CD4-positive, alpha-beta memory T cell (primary cell): ENCODE data around the gene UROS. TPM values are rescaled to one million over a fixed set of nuclear protein-coding genes. Genes with fewer than 3 reads are reported as not detected.

ENCODE experiments used
- CTCF ChIA-PET: fragments of 350-600 bp; sonication (Branson Sonifier 250); formaldehyde crosslinking; loops from one replicate; lab custom pipeline; 2021; ENCODE audit warnings: inconsistent platforms; ENCODE audit not compliant: partially characterized antibody; lab: Charles Lee
- POLR2A ChIA-PET: fragments of 350-600 bp; sonication (Branson Sonifier 250); formaldehyde crosslinking; loops from one replicate; lab custom pipeline; 2021; ENCODE audit not compliant: partially characterized antibody; lab: Charles Lee
- DNase-seq, 5 donors: peaks; one replicate each; pipeline versions ENCODE4 v3.0.0 to v3.0.0-alpha.2; 2020 to 2022; ENCODE audit warnings: mixed read lengths in 1 of 5
- H3K27ac ChIP-seq: one replicate; pipeline ENCODE4 v1.7.0; 2013; ENCODE audit warnings: low read depth, low read length
- H3K27me3 ChIP-seq: 2 replicates; pipeline ENCODE4 v1.7.0; 2013; ENCODE audit warnings: mild to moderate bottlenecking, low read length, moderate library complexity; ENCODE audit not compliant: insufficient read depth
- H3K36me3 ChIP-seq: 2 replicates; pipeline ENCODE4 v1.7.0; 2013; ENCODE audit warnings: mild to moderate bottlenecking, low read length, moderate library complexity; ENCODE audit not compliant: insufficient read depth
- H3K4me1 ChIP-seq: 2 replicates; pipeline ENCODE4 v1.7.0; 2013; ENCODE audit warnings: mild to moderate bottlenecking, low read length, moderate library complexity; ENCODE audit not compliant: insufficient read depth
- H3K4me3 ChIP-seq, 2 donors: one replicate each; pipeline ENCODE4 v1.7.0; 2013; ENCODE audit warnings: low read length in 2 of 2, mild to moderate bottlenecking in 1 of 2
- H3K9me3 ChIP-seq, 2 donors: one replicate each; pipeline ENCODE4 v1.7.0; 2013; ENCODE audit warnings: low read length in 2 of 2, control low read depth in 1 of 2; ENCODE audit not compliant: control insufficient read depth in 1 of 2
- H3K27ac Mint-ChIP-seq, 7 donors: one replicate each; pipeline ENCODE4 v1.8.0; 2020 to 2021; ENCODE audit warnings: mixed read lengths in 7 of 7, mild to moderate bottlenecking in 6 of 7, inconsistent platforms in 3 of 7, moderate library complexity in 3 of 7
- H3K27me3 Mint-ChIP-seq, 2 donors: one replicate each; pipeline ENCODE4 v1.8.0; 2020 to 2021; ENCODE audit warnings: mixed read lengths in 2 of 2
- H3K36me3 Mint-ChIP-seq, 2 donors: one replicate each; pipeline ENCODE4 v1.8.0; 2020 to 2021; ENCODE audit warnings: mixed read lengths in 2 of 2, inconsistent platforms in 1 of 2, mild to moderate bottlenecking in 1 of 2
- H3K4me1 Mint-ChIP-seq, 4 donors: one replicate each; pipeline ENCODE4 v1.8.0; 2020 to 2021; ENCODE audit warnings: mixed read lengths in 4 of 4, mild to moderate bottlenecking in 1 of 4
- H3K4me3 Mint-ChIP-seq, 8 donors: one replicate each; pipeline ENCODE4 v1.8.0; 2020 to 2021; ENCODE audit warnings: mixed read lengths in 8 of 8, mild to moderate bottlenecking in 7 of 8, moderate library complexity in 6 of 8, inconsistent platforms in 3 of 8
- H3K9me3 Mint-ChIP-seq, 8 donors: one replicate each; pipeline ENCODE4 v1.8.0; 2020 to 2021; ENCODE audit warnings: mixed read lengths in 8 of 8, mild to moderate bottlenecking in 5 of 8, inconsistent platforms in 3 of 8, moderate library complexity in 1 of 8
- intact Hi-C: fragments of 100-400 bp; cut with micrococcal nuclease; formaldehyde crosslinking; loops from one replicate; pipeline ENCODE4 v1.15.1; 2023
- polyA plus RNA-seq, 2 donors: library from polyadenylated mRNA; unstranded; fragments of 300-500 nt; fragmentation: Illumina TruSeq; gene quantifications; one replicate each; pipeline ENCODE4 v1.2.3, GENCODE V29; 2021
- total RNA-seq, 2 experiments: library from RNA; stranded (reverse); gene quantifications; one replicate each; pipeline ENCODE4 v1.2.3, GENCODE V29; 2021

The UROS gene
- total and polyA plus RNA-seq, 4 experiments from 2014 or later: 38.8 to 69.8 (median 48.6) TPM

DNA sequence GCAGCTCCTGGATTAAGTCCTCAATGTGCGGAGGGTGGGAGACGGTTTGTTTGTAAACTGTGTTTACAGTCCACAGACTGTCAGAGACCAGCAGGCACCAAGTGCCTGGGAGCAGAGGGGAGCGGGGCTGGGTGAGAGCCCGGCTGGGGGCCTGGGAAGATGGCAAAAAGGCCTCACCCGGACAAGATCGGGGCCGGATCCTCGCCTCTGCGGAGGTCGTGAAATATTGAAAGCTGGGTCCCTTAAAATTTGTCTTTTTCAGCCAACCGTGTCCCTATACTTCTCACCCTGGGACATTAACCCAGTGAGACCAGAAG is 50.2 kb downstream of the UROS start:
- intact Hi-C loops: no loop called here
- Mint-ChIP-seq H3K4me1 (no peaks in the 10 kb centered on the region), H3K4me3 (no peak overlapping the region), H3K36me3 (peaks cover 10 to 13% of the 10 kb centered on the region in 2 donors), H3K27ac (peak overlapping the region in 1 of 7 donors; percentile 8), H3K9me3 (peaks cover 0 to 3% (median 0%) of the 10 kb centered on the region in 8 donors), H3K27me3 (peaks cover 0 to 3% of the 10 kb centered on the region in 2 donors)
- Histone ChIP-seq H3K4me1 (no peaks in the 10 kb centered on the region), H3K36me3 (no peaks in the 10 kb centered on the region), H3K9me3 (no peaks in the 10 kb centered on the region), H3K27ac (no peak overlapping the region), H3K4me3 (no peak overlapping the region), H3K27me3 (no peaks in the 10 kb centered on the region)
- CTCF ChIA-PET: no interaction called here
- POLR2A ChIA-PET: no interaction called here
- no peak for DNase-seq

GRCh38 chr10:125772112-125772863 is 50.8 kb downstream of the UROS start:
- peaks cover 0 to 3% (median 0%) of the 10 kb centered on the region in 8 donors for H3K9me3 Mint-ChIP-seq
- no peak overlapping the region for H3K4me3 Mint-ChIP-seq
- no peaks in the 10 kb centered on the region for H3K9me3 ChIP-seq
- POLR2A ChIA-PET: no interaction called here
- no peaks in the 10 kb centered on the region for H3K4me1 ChIP-seq
- CTCF ChIA-PET: no interaction called here
- H3K27me3 ChIP-seq: no peaks in the 10 kb centered on the region
- H3K36me3 ChIP-seq: no peaks in the 10 kb centered on the region
- no peak overlapping the region for H3K27ac ChIP-seq
- no peak overlapping the region for H3K27ac Mint-ChIP-seq
- peaks cover 10 to 17% of the 10 kb centered on the region in 2 donors for H3K36me3 Mint-ChIP-seq
- H3K4me1 Mint-ChIP-seq: no peaks in the 10 kb centered on the region
- peaks cover 0 to 3% of the 10 kb centered on the region in 2 donors for H3K27me3 Mint-ChIP-seq
- intact Hi-C loops: no loop called here
- no peak for DNase-seq
- no peak overlapping the region for H3K4me3 ChIP-seq

DNA sequence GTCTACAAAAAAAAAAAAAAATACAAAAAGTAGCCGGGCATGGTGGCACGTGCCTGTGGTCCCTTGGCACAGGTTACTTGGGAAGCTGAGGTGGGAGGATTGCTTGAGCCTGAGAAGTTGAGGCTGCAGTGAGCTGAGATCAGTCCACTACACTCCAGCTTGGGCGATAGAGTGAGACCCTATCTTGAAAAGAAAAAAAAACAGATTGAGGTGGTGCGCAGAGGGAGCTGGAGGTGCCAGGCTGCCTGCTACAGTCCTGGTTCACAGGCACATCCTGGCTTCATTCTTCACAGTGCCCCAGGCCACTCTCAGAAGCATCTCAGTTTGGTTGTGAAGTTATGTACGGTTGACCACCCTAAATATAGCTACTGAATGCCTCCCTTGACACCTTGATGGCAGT is 52.2 kb downstream of the UROS start:
- peaks cover 15 to 27% of the 10 kb centered on the region in 2 donors for H3K36me3 Mint-ChIP-seq
- Histone ChIP-seq H3K27ac (no peak overlapping the region), H3K9me3 (no peaks in the 10 kb centered on the region), H3K27me3 (no peaks in the 10 kb centered on the region), H3K4me3 (no peak overlapping the region), H3K4me1 (no peaks in the 10 kb centered on the region), H3K36me3 (no peaks in the 10 kb centered on the region)
- ChIA-PET CTCF (no interaction called here), POLR2A (no interaction called here)
- peaks cover 0 to 3% of the 10 kb centered on the region in 2 donors for H3K27me3 Mint-ChIP-seq
- H3K4me3 Mint-ChIP-seq: no peak overlapping the region
- no peak overlapping the region for H3K27ac Mint-ChIP-seq
- intact Hi-C loops: no loop called here
- no peaks in the 10 kb centered on the region for H3K4me1 Mint-ChIP-seq
- peaks cover 0 to 3% (median 0%) of the 10 kb centered on the region in 8 donors for H3K9me3 Mint-ChIP-seq
- DNase-seq: no peak

DNA sequence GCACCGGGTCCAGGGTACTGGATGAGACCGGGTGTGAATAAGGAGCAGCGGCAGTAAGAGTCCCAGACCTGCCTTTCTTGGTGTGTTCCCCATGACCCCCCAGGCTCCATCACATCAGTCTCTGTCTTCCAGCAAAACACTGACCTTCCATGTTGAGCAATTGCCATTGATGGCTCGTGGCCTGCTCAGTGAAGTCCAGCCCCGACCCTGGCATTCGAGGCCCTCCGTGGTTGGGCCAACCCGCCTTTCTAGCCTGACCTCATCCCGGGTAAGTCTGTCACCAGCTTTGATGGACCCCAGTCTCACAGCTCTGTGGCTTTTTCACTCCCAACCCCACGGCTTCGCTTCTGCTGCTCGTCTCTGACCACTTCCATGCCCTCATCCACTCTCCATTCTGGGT is 53.9 kb downstream of the UROS start:
- H3K4me1 Mint-ChIP-seq: no peaks in the 10 kb centered on the region
- POLR2A ChIA-PET: no interaction called here
- no peak overlapping the region for H3K4me3 ChIP-seq
- H3K27ac ChIP-seq: no peak overlapping the region
- no peak overlapping the region for H3K4me3 Mint-ChIP-seq
- peak overlapping the region in 1 of 7 donors; percentile 43 for H3K27ac Mint-ChIP-seq
- CTCF ChIA-PET: no interaction called here
- no peaks in the 10 kb centered on the region for H3K9me3 Mint-ChIP-seq
- no peak for DNase-seq
- no peaks in the 10 kb centered on the region for H3K27me3 ChIP-seq
- peaks cover 27 to 41% of the 10 kb centered on the region in 2 donors for H3K36me3 Mint-ChIP-seq
- intact Hi-C loops: no loop called here
- no peaks in the 10 kb centered on the region for H3K9me3 ChIP-seq
- H3K36me3 ChIP-seq: peaks cover 9% of the 10 kb centered on the region
- H3K27me3 Mint-ChIP-seq: no peaks in the 10 kb centered on the region
- no peaks in the 10 kb centered on the region for H3K4me1 ChIP-seq

DNA sequence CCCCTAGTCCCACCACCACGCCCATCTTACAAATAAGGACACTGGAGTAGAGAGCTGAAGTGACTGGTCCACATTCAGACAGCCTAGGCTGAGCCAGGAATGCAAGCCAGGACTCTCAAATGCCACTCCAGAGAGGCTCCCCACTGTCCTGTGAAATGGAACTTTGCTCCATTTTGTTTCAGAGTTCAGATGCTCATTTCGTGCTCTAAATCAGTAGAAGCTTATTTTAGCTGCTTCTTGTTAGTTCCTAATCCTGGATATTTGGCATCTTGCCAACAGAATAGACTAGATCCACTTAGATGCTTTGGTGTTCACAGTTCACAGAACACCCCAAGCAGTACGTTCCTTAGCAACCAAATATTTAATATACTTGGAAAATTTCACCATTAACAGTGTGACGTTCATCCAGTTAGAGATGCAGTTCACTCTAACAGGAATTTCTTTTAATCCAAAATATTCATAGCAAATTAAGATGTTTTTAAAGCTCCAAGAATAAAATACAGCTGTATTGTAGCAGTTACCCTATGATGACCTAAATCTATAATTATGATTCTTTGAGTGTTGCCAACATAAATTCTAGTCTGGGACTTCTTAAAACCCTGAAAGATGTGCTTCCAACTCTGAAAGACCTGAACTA is 54.7 kb downstream of the UROS start:
- Mint-ChIP-seq H3K27ac (no peak overlapping the region), H3K4me1 (no peaks in the 10 kb centered on the region), H3K27me3 (no peaks in the 10 kb centered on the region), H3K36me3 (peaks cover 30 to 48% of the 10 kb centered on the region in 2 donors), H3K4me3 (no peak overlapping the region), H3K9me3 (no peaks in the 10 kb centered on the region)
- Histone ChIP-seq H3K4me3 (no peak overlapping the region), H3K27ac (no peak overlapping the region), H3K27me3 (no peaks in the 10 kb centered on the region), H3K36me3 (peaks cover 15% of the 10 kb centered on the region), H3K9me3 (no peaks in the 10 kb centered on the region), H3K4me1 (no peaks in the 10 kb centered on the region)
- DNase-seq: no peak
- ChIA-PET POLR2A (no interaction called here), CTCF (no interaction called here)
- intact Hi-C loops: no loop called here

DNA sequence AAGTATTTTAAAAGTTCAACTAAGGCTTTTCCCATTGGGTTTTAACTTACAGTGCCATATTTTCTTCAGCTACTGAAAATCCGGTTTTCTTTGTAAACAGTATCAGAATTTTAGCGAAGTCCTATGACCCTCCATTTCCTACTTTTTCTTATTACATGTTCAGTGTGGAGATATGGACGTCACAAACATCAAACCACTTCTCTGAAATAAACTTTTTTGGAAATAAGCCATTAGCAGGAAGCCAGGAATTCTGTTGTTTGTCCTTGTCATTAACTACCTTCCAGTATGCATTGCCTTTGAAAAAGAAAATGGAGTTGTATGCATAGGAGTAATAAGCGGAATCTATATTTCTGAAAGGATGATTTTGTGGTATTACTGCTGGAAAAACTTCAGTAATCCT is 56.5 kb downstream of the UROS start:
- intact Hi-C loops: no loop called here
- Histone ChIP-seq H3K4me1 (no peaks in the 10 kb centered on the region), H3K27me3 (no peaks in the 10 kb centered on the region), H3K36me3 (peaks cover 23% of the 10 kb centered on the region), H3K4me3 (no peak overlapping the region), H3K27ac (no peak overlapping the region), H3K9me3 (no peaks in the 10 kb centered on the region)
- Mint-ChIP-seq H3K4me1 (no peaks in the 10 kb centered on the region), H3K9me3 (peaks cover 0 to 3% (median 0%) of the 10 kb centered on the region in 8 donors), H3K27ac (peak overlapping the region in 1 of 7 donors; percentile 48), H3K27me3 (no peaks in the 10 kb centered on the region), H3K4me3 (no peak overlapping the region), H3K36me3 (peaks cover 42 to 63% of the 10 kb centered on the region in 2 donors)
- CTCF ChIA-PET: no interaction called here
- DNase-seq: no peak
- POLR2A ChIA-PET: no interaction called here

- ChIA-PET CTCF (no interaction called here), POLR2A (no interaction called here)
- H3K27me3 ChIP-seq: no peaks in the 10 kb centered on the region
- intact Hi-C loops: no loop called here
- H3K36me3 ChIP-seq: peaks cover 23% of the 10 kb centered on the region
- no peaks in the 10 kb centered on the region for H3K4me1 ChIP-seq
- Mint-ChIP-seq H3K4me1 (no peaks in the 10 kb centered on the region), H3K27ac (peak overlapping the region in 2 of 7 donors; percentile 48 to 73), H3K36me3 (peaks cover 45 to 67% of the 10 kb centered on the region in 2 donors), H3K9me3 (peaks cover 0 to 3% (median 0%) of the 10 kb centered on the region in 8 donors), H3K4me3 (no peak overlapping the region), H3K27me3 (no peaks in the 10 kb centered on the region)
- no peak overlapping the region for H3K27ac ChIP-seq
- DNase-seq: no peak
- H3K4me3 ChIP-seq: no peak overlapping the region
- H3K9me3 ChIP-seq: no peaks in the 10 kb centered on the region
Measured at GRCh38 chr10:125765835-125766234, 57.2 kb downstream of the UROS start.
